Measurements from ENCODE around the gene GNG13.

GRCh38 chr16:848510-849253 is 48.1 kb upstream of the GNG13 start:
- TF ChIP-seq CTCF (conservative IDR thresholded peaks at IDR 0.05; ENCODE audit: low read depth, low read length) (no peak), EZH2phosphoT487 (IDR thresholded peaks at IDR 0.05; ENCODE audit: borderline replicate concordance, low read length) (no peak), EZH2 (IDR thresholded peaks at IDR 0.05; ENCODE audit: low read length, unreplicated experiment) (no peak)

All from PC-3 (cell line).